Amniotic stem cell (primary cell): ENCODE data around the gene WNT9A.

Experiments
- DNase-seq: peaks from one replicate; lab custom pipeline; 2025; lab: John Stamatoyannopoulos, UW

WNT9A gene

DNA sequence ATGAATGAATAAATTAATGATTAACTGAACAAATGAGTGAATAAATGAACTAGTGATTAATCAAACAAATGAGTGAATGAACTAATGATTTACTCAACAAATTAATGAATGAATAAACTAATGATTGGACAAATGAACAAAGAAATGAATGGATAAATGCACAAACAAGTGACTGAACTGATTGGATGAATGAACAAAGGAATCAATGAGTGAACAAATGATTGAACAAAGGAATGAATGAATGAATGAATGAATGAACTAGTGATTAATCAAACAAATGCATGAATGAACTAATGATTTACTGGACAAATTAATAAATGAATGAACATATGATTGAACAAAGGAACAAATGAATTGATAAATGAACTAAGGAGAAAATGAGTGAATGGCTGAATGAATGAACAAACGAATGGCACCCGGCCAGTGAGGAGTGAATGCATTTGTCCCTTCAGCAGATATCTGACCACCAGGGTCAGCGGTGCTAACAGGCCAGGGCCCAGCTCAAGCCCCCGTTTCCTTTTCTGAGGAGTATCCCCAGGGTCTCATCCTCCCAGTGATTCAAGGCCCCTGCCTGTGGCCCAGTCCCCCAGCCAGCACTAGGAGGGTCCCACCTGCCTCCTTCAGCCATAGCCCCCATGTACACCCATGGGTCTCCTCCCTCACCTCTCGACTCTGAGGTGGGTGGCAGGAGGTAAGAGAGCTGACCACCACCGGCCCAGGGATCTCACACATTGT lies 49.9 kb downstream of the WNT9A start:
- DNase-seq, result no peak

- DNase-seq, result no peak
These were observed 50.7 kb downstream of the WNT9A start for GRCh38 chr1:227896710-227897655.

DNA sequence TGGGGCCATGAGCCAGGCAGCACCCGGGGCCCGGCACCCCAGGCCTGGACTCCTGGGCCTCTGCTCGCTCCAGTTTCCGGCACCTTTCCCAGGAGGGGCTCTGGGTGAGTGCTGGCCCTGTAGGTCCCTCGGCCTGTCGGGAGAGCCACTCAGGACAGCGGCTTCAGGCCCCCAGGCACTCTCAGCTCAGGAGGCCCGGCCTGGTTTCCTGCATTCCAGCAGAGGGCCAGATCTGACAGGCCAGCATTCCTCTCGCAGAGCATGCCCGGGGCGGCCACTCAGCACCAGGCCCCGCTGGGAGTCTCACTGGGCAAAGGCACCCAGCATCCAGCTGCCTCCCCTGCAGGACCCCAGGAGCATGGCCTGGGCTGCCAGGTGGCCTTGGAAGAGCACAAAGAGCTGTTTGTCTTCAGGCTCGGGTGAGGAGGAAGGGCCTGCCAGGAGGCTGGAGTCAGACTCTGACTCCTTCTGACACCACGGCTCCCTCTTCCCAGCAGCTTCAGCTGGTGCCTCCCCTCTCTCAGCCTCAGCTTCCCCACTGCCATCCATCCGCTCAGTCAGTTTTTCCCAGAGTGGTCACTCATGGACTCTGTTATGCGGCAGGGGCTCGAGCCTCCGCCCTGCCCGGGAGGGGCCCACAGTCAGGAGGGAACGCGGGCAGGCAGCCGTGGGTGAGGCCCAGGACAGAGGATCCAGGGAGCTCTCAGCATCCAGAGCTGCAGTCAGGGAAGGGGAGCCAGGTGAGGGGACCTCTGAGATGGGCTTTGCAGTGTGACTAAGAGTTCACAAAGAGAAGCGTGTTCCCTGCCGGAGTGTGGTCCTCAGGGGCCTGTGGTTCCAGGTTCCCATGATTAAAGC lies 51.7 kb downstream of the WNT9A start:
- peak; percentile 11 for DNase-seq

- no peak for DNase-seq
These were observed 52.8 kb downstream of the WNT9A start for GRCh38 chr1:227894831-227895451.

GRCh38 chr1:227893949-227894721 lies 53.6 kb downstream of the WNT9A start:
- no peak for DNase-seq

GRCh38 chr1:227893300-227893948 lies 54.3 kb downstream of the WNT9A start:
- DNase-seq, result no peak

DNA sequence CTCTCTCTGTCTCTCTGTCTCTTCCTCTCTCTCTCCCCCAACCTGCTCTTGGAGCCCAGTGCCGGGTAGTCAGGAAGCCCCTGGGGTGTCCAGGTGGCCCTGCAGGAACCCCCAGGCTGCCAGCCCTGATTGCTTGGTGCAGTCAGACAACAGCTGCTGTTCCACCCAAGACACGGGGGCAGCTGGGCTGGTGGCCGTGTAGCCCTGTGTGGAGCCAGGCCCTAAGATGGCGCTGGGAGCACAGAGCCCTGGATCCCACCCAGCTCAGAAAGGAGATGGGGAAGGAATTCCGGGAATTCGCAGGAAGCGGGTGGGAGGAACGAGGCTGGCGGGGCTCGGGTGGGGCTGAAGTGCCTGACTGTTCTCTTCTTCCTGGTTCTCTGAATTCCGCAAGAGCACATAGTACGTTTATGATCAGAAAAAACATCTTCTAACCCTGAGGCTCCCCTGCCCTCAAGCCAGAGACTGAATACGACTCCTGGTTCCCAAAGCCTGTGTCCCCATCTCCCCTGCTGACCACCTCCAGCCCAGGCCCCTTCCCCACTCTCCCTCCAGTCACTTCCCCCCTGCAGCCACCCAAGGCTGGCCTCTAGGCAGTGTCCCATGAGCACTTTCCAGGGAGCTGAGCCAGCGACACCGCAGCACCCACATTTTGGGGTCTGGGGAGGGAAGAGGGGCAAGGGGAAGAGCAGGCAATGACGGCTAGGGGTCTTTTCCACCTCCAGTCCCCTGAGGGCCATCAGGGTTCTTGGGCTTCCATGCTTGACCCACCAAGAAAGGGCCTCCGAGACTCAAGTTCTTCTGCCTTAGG lies 55.0 kb downstream of the WNT9A start:
- DNase-seq, result no peak

DNA sequence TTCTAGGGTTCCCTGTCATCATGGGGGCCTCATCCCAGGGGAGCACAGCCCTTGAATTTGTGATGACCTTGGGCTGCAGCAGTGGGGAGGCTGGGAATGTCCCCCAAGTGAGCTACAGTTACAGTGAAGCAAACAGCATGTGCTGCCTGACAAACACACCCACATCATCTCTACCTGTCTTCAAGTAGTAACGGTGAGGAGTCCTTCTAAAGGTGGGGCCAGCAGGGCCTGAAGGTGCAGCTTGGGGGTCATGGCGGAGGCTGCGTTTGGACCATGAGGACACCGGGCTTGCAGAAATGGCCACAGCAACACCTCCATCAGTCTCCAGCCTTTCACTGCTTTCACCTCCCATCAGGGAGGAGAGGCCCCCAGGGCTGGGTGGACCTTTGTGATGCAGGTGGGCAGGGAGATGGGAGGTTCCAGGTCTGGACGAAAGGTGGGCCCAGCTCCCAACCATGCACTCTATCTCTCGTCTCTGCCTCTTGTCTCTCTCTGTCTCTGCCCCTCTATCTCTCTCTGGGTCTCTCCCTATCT lies 55.7 kb downstream of the WNT9A start:
- DNase-seq, result no peak

DNA sequence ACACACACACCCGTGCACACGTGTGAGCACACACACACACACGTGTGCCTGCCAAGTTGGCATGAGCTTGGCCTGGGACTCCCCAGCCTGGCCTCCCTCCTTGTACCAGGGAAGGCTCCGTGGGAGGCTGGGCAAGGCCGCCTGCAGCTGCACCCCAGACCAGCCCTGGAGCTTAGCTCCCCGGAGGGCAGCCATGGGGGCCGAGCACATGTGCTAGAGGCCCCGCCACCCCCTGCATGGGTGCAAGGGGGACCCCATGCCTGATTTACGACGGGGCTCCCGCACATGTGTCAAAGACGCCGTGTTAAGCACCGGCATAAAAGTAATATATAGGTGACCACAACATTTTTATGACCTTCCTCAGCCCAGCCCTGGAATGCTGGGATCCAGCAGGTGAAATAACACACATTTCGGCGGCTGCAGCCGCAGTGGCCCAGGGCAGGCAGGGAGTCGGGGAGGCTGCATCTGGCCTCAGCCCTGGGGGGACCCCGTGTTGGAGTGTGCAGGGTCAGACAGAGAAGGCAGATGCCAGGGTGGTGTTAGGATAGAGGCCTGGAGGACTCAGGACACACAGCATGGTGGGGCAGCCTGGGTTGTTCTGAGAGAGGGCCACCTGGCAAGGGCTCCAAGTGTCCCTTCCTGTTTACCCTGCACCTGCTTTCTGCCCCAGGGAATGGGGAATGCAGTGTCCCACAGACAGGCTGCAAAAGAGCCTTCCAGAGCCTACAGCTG lies 56.3 kb downstream of the WNT9A start:
- DNase-seq, result no peak

GRCh38 chr1:227890451-227891222 lies 57.1 kb downstream of the WNT9A start:
- DNase-seq, result no peak

- no peak for DNase-seq
These were observed 57.8 kb downstream of the WNT9A start for GRCh38 chr1:227889863-227890405.

- no peak for DNase-seq
These were observed 58.5 kb downstream of the WNT9A start for GRCh38 chr1:227889047-227889862.

GRCh38 chr1:227888404-227889046 lies 59.2 kb downstream of the WNT9A start:
- no peak for DNase-seq

GRCh38 chr1:227887697-227888403 lies 59.9 kb downstream of the WNT9A start:
- DNase-seq, result no peak

DNA sequence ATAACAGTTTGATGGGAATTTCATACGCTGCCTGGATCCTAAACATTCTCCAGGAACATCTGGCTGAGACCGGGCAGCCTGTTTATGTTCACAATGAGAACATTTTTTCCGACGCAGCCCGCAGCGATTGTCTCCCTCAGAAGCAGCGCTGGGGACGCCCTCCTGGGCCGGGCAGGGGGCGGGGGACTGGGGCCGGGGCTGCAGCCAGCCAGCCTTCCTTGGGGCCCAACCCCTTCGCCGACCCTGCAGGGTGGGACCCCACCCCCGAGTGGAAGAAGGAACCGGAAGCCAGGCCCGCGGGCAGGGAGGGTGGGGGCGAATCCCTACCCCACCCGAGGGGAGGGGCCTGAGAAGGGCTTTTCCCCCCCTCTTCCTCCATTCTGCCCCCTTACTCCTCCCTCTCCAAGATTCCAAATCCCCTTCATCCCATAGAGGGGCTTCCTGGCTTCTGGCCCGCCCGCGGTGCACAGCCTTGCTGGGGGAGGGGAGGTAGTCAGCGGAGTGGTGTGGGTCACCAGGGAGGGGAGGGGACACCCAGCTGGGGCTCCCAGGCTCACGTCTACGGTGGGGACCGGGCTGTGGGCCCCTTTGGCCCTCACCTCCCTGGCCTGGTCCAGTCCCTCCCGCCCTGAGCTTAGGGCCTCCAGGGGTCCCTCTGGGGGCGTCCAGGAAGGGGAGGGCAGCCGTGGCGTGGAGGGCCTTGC lies 60.6 kb downstream of the WNT9A start:
- no peak for DNase-seq
